ENCODE measurements around the gene KLHL26.

KLHL26 gene

GRCh38 chr19:18668252-18668631 is 31.4 kb downstream of the KLHL26 start:
- no peak overlapping the region for H3K4me3 ChIP-seq (ENCODE audit: low read depth, low read length)
- TF ChIP-seq CTCF (IDR thresholded peaks at IDR 0.05; ENCODE audit: borderline replicate concordance, insufficient read depth, low read depth, low read length) = no peak

- no peak overlapping the region for H3K4me3 ChIP-seq (ENCODE audit: low read depth, low read length)
- no peak for TF ChIP-seq CTCF (IDR thresholded peaks at IDR 0.05; ENCODE audit: borderline replicate concordance, insufficient read depth, low read depth, low read length)
Measured at GRCh38 chr19:18668744-18669523, 32.1 kb downstream of the KLHL26 start.

DNA sequence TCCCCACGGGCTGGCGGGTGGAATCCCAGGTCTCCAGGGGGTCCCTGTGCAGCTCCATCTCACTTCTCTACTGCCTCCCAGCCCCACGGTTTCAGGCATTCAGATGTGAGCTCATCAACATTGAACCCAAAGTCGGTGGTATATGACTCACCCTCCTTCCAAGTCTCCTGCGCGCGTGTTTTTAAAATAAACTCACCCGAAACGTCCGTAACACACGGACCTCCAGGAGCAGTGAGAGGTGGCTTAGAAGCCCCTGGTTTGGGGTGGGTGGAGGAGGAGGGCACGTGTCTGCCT is 32.6 kb downstream of the KLHL26 start:
- TF ChIP-seq CTCF (IDR thresholded peaks at IDR 0.05; ENCODE audit: borderline replicate concordance, insufficient read depth, low read depth, low read length) = no peak
- no peak overlapping the region for H3K4me3 ChIP-seq (ENCODE audit: low read depth, low read length)

DNA sequence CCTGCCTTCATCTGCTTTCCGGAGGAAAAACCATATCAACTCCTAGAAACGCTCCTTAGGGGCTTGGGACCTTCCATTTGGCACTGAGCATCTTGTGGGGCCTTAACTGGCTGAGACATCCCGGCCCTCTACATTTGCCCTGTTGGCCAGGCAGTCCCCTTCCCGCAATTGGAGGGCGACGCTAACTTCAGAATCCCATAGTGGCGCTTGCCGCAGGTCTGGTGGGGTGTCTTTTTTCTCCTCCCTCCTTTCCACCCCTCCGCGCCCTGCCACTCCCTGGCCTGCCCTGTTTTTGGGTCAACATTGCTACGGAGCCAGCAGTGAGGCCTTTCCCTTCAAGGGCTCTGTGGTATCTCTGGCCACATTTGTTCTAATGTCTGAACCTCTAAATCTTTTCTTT is 33.1 kb downstream of the KLHL26 start:
- no peak for TF ChIP-seq CTCF (IDR thresholded peaks at IDR 0.05; ENCODE audit: borderline replicate concordance, insufficient read depth, low read depth, low read length)
- no peak overlapping the region for H3K4me3 ChIP-seq (ENCODE audit: low read depth, low read length)

- TF ChIP-seq CTCF (IDR thresholded peaks at IDR 0.05; ENCODE audit: borderline replicate concordance, insufficient read depth, low read depth, low read length) = no peak
Measured at GRCh38 chr19:18670312-18670711, 33.5 kb downstream of the KLHL26 start.

DNA sequence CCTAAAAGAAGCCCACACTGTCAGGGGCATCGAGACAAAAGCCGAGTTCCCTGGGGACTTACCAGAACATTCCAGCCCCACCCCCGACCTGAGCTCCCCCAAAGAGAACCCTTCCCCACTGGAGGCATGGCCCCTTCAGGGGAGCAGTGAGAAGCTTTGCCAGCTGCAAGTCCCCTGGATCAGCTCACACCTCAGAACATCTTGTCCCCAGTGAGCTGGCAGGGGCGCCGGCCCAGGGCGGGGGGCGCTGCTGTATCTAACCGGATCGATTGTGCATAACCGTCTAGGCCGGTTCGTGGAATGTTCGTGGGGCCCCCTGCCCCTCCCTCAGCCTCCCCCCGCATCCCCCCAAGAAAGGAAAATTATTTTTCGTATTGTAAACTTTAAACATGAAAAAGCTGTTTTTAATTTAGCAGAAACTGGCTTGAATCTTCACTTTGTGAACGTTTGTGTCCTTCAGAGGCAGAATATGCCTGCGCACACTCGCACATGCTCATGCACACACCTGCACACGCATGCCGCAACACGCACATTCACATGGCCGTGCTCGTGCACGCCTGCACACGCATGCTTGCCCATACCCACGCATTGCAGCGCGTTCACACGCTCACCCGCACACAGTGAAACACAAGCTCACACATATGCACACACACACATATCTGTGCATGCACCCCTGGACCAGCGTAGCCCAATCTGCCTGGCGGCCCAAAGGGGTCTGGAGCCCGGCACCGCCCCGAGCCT is 34.6 kb downstream of the KLHL26 start:
- TF ChIP-seq CTCF (IDR thresholded peaks at IDR 0.05; ENCODE audit: borderline replicate concordance, insufficient read depth, low read depth, low read length) = no peak
- H3K4me3 ChIP-seq (ENCODE audit: low read depth, low read length) = no peak overlapping the region

More at GRCh38 chr19:18670312-18670711, 33.5 kb downstream of the KLHL26 start:
- H3K4me3 ChIP-seq (ENCODE audit: low read depth, low read length) = no peak overlapping the region

DNA sequence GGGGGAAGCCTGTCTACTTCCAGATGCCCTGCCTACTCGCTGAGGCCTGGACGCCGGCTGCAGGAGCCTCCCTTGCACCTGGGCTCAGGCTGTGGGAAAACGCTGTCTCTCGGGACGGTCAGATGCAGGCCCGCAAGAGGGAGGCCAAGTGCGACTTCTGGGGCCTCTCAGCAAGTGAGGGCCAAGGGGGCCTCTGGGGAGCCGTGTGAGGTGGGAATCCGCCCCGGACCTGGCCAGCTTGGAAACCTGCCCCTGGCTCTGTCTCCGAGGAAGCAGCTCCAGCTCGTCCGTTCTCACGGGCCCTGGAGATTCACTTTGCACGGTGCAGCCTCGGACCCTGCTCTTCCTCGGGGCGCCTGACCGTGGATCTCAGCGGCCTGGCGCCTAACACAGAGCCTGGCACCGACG is 35.2 kb downstream of the KLHL26 start:
- H3K4me3 ChIP-seq (ENCODE audit: low read depth, low read length) = no peak overlapping the region
- TF ChIP-seq CTCF (IDR thresholded peaks at IDR 0.05; ENCODE audit: borderline replicate concordance, insufficient read depth, low read depth, low read length) = no peak

All from GM12875 (cell line).